Right atrium auricular region (tissue), 2 donors: Measurements from ENCODE around the gene COX6A1. TPM values are rescaled to one million over a fixed set of nuclear protein-coding genes. Genes with fewer than 3 reads are reported as not detected.

Experiments
- DNase-seq: peaks from one replicate; pipeline ENCODE4 v3.0.0-alpha.2; 2019; ENCODE audit warnings: low spot score
- H3K27ac ChIP-seq, 2 donors: fragments of 200-600 bp; sonication (generic); 1 replicate in 1 of 2; 2 replicates in 1 of 2; pipeline ENCODE4 v1.5.1; 2016 to 2019
- H3K27me3 ChIP-seq, 2 donors: fragments of 200-600 bp; sonication (generic); one replicate each; pipeline versions ENCODE4 v1.5.1 to v1.6.0; 2017 to 2019
- H3K36me3 ChIP-seq: fragments of 200-600 bp; sonication (generic); one replicate; pipeline ENCODE4 v1.5.1; 2016
- H3K4me1 ChIP-seq, 2 donors: fragments of 200-600 bp; sonication (generic); one replicate each; pipeline versions ENCODE4 v1.5.1 to v1.6.0; 2017 to 2019
- H3K4me3 ChIP-seq, 2 donors: fragments of 200-600 bp; sonication (generic); 1 replicate in 1 of 2; 2 replicates in 1 of 2; pipeline ENCODE4 v1.5.1; 2017 to 2019; ENCODE audit warnings: mild to moderate bottlenecking in 1 of 2, moderate library complexity in 1 of 2
- H3K9me3 ChIP-seq, 2 donors: fragments of 200-600 bp; sonication (generic); one replicate each; pipeline ENCODE4 v1.5.1; 2019
- total RNA-seq, 2 donors: library from RNA; depleted of rRNA; stranded (reverse); fragments of >200 nt; gene quantifications; one replicate each; pipeline ENCODE4 v1.1.0, GENCODE V29; 2016
- TF ChIP-seq, protein P1 (sequence below), 2 donors: fragments of 200-600 bp; sonication (generic); IDR thresholded peaks; one replicate each; pipeline ENCODE4 v1.5.1; 2019; ENCODE audit warnings: antibody characterized with exemption in 2 of 2

The COX6A1 gene
- total RNA-seq, 2 donors from 2014 or later: 190 to 291 TPM

DNA sequence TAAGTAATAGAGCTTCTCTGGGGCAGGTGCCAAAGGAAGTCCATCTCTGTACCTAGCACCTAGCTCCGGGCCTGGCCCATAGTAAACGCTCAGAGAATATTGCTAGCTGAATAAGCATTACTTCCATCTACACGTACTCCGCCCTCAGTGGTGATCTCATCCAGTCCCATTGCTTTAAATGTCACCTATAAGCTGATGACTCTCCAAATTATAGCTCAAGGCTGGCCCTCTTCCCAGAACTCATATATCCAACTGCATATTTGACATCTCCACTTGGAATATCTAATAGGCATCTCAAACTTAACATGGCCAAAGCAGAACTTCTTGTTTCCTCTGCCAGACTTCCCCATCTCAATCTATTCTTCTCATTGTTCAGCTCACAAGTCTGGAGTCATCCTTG is 51.1 kb downstream of the COX6A1 start:
- H3K27ac ChIP-seq: no peak overlapping the region
- H3K4me3 ChIP-seq: no peak overlapping the region
- TF ChIP-seq, protein P1, sequence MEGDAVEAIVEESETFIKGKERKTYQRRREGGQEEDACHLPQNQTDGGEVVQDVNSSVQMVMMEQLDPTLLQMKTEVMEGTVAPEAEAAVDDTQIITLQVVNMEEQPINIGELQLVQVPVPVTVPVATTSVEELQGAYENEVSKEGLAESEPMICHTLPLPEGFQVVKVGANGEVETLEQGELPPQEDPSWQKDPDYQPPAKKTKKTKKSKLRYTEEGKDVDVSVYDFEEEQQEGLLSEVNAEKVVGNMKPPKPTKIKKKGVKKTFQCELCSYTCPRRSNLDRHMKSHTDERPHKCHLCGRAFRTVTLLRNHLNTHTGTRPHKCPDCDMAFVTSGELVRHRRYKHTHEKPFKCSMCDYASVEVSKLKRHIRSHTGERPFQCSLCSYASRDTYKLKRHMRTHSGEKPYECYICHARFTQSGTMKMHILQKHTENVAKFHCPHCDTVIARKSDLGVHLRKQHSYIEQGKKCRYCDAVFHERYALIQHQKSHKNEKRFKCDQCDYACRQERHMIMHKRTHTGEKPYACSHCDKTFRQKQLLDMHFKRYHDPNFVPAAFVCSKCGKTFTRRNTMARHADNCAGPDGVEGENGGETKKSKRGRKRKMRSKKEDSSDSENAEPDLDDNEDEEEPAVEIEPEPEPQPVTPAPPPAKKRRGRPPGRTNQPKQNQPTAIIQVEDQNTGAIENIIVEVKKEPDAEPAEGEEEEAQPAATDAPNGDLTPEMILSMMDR (IDR thresholded peaks at IDR 0.05): no peak
- H3K27me3 ChIP-seq: no peaks in the 10 kb centered on the region
- no peaks in the 10 kb centered on the region for H3K36me3 ChIP-seq
- no peaks in the 10 kb centered on the region for H3K9me3 ChIP-seq
- DNase-seq: no peak
- H3K4me1 ChIP-seq: no peaks in the 10 kb centered on the region

DNA sequence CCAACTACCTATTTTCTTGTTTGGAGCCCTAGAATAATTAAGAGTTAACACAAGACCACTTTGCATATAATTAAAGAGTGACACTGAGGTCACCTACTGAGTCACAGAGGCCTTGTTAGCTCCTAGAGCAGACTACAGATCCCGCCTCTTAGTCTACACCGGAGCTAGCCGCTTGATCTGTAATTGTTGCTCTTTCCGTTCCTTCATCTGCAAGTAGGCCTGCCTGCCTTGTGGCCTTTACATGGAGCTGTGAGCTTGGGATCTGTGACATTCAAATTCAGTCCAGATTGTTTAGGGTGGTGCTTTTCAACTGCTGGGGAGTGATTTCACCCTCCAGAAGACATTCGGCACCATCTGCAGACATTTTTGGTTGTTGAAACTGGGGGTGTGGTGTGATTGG is 52.4 kb downstream of the COX6A1 start:
- no peaks in the 10 kb centered on the region for H3K9me3 ChIP-seq
- H3K27me3 ChIP-seq: no peaks in the 10 kb centered on the region
- H3K27ac ChIP-seq: no peak overlapping the region
- TF ChIP-seq, protein P1 (IDR thresholded peaks at IDR 0.05): no peak
- DNase-seq: no peak
- H3K36me3 ChIP-seq: no peaks in the 10 kb centered on the region
- H3K4me1 ChIP-seq: peaks cover 0 to 7% of the 10 kb centered on the region in 2 donors
- no peak overlapping the region for H3K4me3 ChIP-seq

Other genes starting within 250 kb of the COX6A1 start
- gene GCN1, start 243.4 kb upstream of the COX6A1 start, total RNA-seq: 10 to 100 TPM; 28.3 to 36.0 TPM
- gene RPLP0, start 237.0 kb upstream of the COX6A1 start, total RNA-seq: 1,000 to 10,000 TPM in 1 of 2 donors, 100 to 1,000 TPM in 1; 846 to 1,862 TPM
- gene PXN, start 172.4 kb upstream of the COX6A1 start, total RNA-seq: 10 to 100 TPM; 34.7 to 76.7 TPM
- not detected for gene RNU4-2, start 146.2 kb upstream of the COX6A1 start, total RNA-seq
- gene RNU4-1, start 144.9 kb upstream of the COX6A1 start, total RNA-seq: not detected
- gene SIRT4, start 135.8 kb upstream of the COX6A1 start, total RNA-seq: 1 to 10 TPM; 3.1 to 5.6 TPM
- gene PLA2G1B, start 110.3 kb upstream of the COX6A1 start, total RNA-seq: not detected
- gene MSI1, start 68.9 kb upstream of the COX6A1 start, total RNA-seq: 1 to 10 TPM in 1 of 2 donors, under 1 TPM in 1; 0.93 to 2.9 TPM
- gene TRIAP1, start 8.3 kb downstream of the COX6A1 start, total RNA-seq: 1 to 10 TPM; 8.9 to 9.2 TPM
- gene GATC, start 8.3 kb downstream of the COX6A1 start, total RNA-seq: 10 to 100 TPM; 11.6 to 13.6 TPM
- gene SRSF9, start 31.6 kb downstream of the COX6A1 start, total RNA-seq: 10 to 100 TPM; 18.7 to 31.4 TPM
- 100 to 1,000 TPM; 168 to 178 TPM for gene DYNLL1, start 58.0 kb downstream of the COX6A1 start, total RNA-seq
- 10 to 100 TPM; 21.9 to 34.3 TPM for gene COQ5, start 91.0 kb downstream of the COX6A1 start, total RNA-seq
- gene RNF10, start 96.2 kb downstream of the COX6A1 start, total RNA-seq: 100 to 1,000 TPM; 166 to 168 TPM
- gene POP5, start 143.3 kb downstream of the COX6A1 start, total RNA-seq: 10 to 100 TPM; 21.8 to 33.9 TPM
- gene CABP1, start 202.5 kb downstream of the COX6A1 start, total RNA-seq: 1 to 10 TPM in 1 of 2 donors, under 1 TPM in 1; 0.71 to 2.0 TPM
- 100 to 1,000 TPM in 1 of 2 donors, 10 to 100 TPM in 1; 89.7 to 179 TPM for gene MLEC, start 249.0 kb downstream of the COX6A1 start, total RNA-seq